Activated naive CD8-positive, alpha-beta T cell treated with anti-CD3 and anti-CD28 coated beads, Interleukin-2, amount 10 ng/mL, durations not matched to agents 7 days and 5 days (primary cell): ENCODE measurements around the gene CD48. TPM values are rescaled to one million over a fixed set of nuclear protein-coding genes. Genes with fewer than 3 reads are reported as not detected.
A peak's percentile ranks its signal among the peaks of the same experiment; 100 is the strongest.
"Not testable (repeated sequence)": the region's sequence is repeated elsewhere in the genome, so short reads cannot be mapped to it uniquely, and the experiment has no call there.

Experiments used
- ATAC-seq: fragments of 150-1000 bp; cut with Tn5 transposase; one replicate; pipeline ENCODE4 v1.10.0; 2021; ENCODE audit warnings: low read depth, moderate library complexity
- POLR2A ChIA-PET: fragments of 350-600 bp; sonication (Branson Sonifier 250); formaldehyde crosslinking; loops from one replicate; lab custom pipeline; 2021; ENCODE audit warnings: antibody characterized with exemption; lab: Charles Lee
- DNase-seq: peaks from one replicate; pipeline ENCODE4 v3.0.0; 2021
- H3K27ac Mint-ChIP-seq: one replicate; pipeline ENCODE4 v1.8.0; 2022; ENCODE audit warnings: mild to moderate bottlenecking, mixed read lengths
- H3K27me3 Mint-ChIP-seq: one replicate; pipeline ENCODE4 v1.8.0; 2022; ENCODE audit warnings: mild to moderate bottlenecking, moderate library complexity, mixed read lengths
- H3K36me3 Mint-ChIP-seq: one replicate; pipeline ENCODE4 v1.8.0; 2021; ENCODE audit warnings: mild to moderate bottlenecking, mixed read lengths
- H3K4me1 Mint-ChIP-seq: one replicate; pipeline ENCODE4 v1.8.0; 2021; ENCODE audit warnings: mixed read lengths
- H3K4me3 Mint-ChIP-seq: one replicate; pipeline ENCODE4 v1.8.0; 2022; ENCODE audit warnings: mild to moderate bottlenecking, moderate library complexity, mixed read lengths
- H3K9me3 Mint-ChIP-seq: one replicate; pipeline ENCODE4 v1.8.0; 2021; ENCODE audit warnings: mixed read lengths
- total RNA-seq, 2 experiments: library from RNA; stranded (reverse); gene quantifications; one replicate each; pipeline ENCODE4 v1.2.3, GENCODE V29; 2021

The CD48 gene
- total RNA-seq, 2 experiments from 2014 or later: 379 to 386 TPM

GRCh38 chr1:160721473-160721872, 9.9 kb upstream of the CD48 start:
- POLR2A ChIA-PET: interaction anchor here (5.4 to 6.6 kb wide), 2 partner anchors 9 to 40 kb away, joined by 36 to 37 read pairs; partner anchors contain the start of gene CD48
- Mint-ChIP-seq H3K36me3 (peaks cover 6% of the 10 kb centered on the region), H3K9me3 (no peaks in the 10 kb centered on the region), H3K4me3 (no peak overlapping the region), H3K27ac (no peak overlapping the region), H3K27me3 (peaks cover 3% of the 10 kb centered on the region), H3K4me1 (peaks cover 46% of the 10 kb centered on the region)
- ATAC-seq (no peak), DNase-seq (no peak)

- POLR2A ChIA-PET: no interaction called here
Observed at GRCh38 chr1:160720356-160721085, 8.9 kb upstream of the CD48 start.

GRCh38 chr1:160718210-160718609, 6.6 kb upstream of the CD48 start:
- Mint-ChIP-seq H3K4me1 (peaks cover 52% of the 10 kb centered on the region), H3K36me3 (peaks cover 6% of the 10 kb centered on the region), H3K4me3 (no peak overlapping the region), H3K27me3 (peaks cover 3% of the 10 kb centered on the region), H3K27ac (no peak overlapping the region), H3K9me3 (no peaks in the 10 kb centered on the region)
- ATAC-seq (no peak), DNase-seq (no peak)
- POLR2A ChIA-PET: no interaction called here

More at GRCh38 chr1:160720356-160721085, 8.9 kb upstream of the CD48 start:
- ATAC-seq (no peak), DNase-seq (no peak)
- Mint-ChIP-seq H3K27me3 (peaks cover 3% of the 10 kb centered on the region), H3K9me3 (no peaks in the 10 kb centered on the region), H3K36me3 (peaks cover 6% of the 10 kb centered on the region), H3K4me3 (peak overlapping the region; percentile 4), H3K27ac (no peak overlapping the region), H3K4me1 (peaks cover 51% of the 10 kb centered on the region)

GRCh38 chr1:160717306-160717705, 5.7 kb upstream of the CD48 start:
- Mint-ChIP-seq H3K9me3 (no peaks in the 10 kb centered on the region), H3K4me1 (peaks cover 51% of the 10 kb centered on the region), H3K27ac (no peak overlapping the region), H3K27me3 (peaks cover 3% of the 10 kb centered on the region), H3K4me3 (no peak overlapping the region), H3K36me3 (peaks cover 6% of the 10 kb centered on the region)
- ATAC-seq (no peak), DNase-seq (no peak)
- POLR2A ChIA-PET: no interaction called here

- Mint-ChIP-seq H3K27me3 (peaks cover 3% of the 10 kb centered on the region), H3K36me3 (peaks cover 8% of the 10 kb centered on the region), H3K4me1 (peaks cover 50% of the 10 kb centered on the region), H3K4me3 (no peak overlapping the region), H3K27ac (no peak overlapping the region), H3K9me3 (no peaks in the 10 kb centered on the region)
- no peak for DNase-seq
- POLR2A ChIA-PET: interaction anchor here (1.4 kb wide), 1 partner anchor 33 kb away, joined by 3 read pairs; no protein-coding TSS in a partner anchor
- no peak for ATAC-seq
Observed at GRCh38 chr1:160716013-160716412, 4.4 kb upstream of the CD48 start.

- DNase-seq, H3K27me3 Mint-ChIP-seq, H3K9me3 Mint-ChIP-seq, H3K36me3 Mint-ChIP-seq: not testable (repeated sequence)
- ATAC-seq: peak; percentile 44
- H3K4me1 Mint-ChIP-seq: peaks cover 43% of the 10 kb centered on the region
- POLR2A ChIA-PET: interaction anchor here (0.5 to 4.3 kb wide), 3 partner anchors 11 to 331 kb away, joined by 4 to 36 read pairs (median 4); partner anchors contain the start of gene USF1
- H3K4me3 Mint-ChIP-seq: peak overlapping the region; percentile 24
- H3K27ac Mint-ChIP-seq: peak overlapping the region; percentile 40
Observed at GRCh38 chr1:160714034-160714648, 2.5 kb upstream of the CD48 start.

- Mint-ChIP-seq H3K36me3 (peaks cover 6% of the 10 kb centered on the region), H3K9me3 (no peaks in the 10 kb centered on the region), H3K27ac (no peak overlapping the region), H3K4me1 (peaks cover 39% of the 10 kb centered on the region), H3K27me3 (no peaks in the 10 kb centered on the region), H3K4me3 (no peak overlapping the region)
- ATAC-seq (no peak), DNase-seq (no peak)
- POLR2A ChIA-PET: interaction anchor here (0.5 to 4.3 kb wide), 6 partner anchors 9 to 332 kb away, joined by 3 to 36 read pairs (median 8); partner anchors contain the start of genes SLAMF7 and USF1
Observed at GRCh38 chr1:160713161-160713560, 1.5 kb upstream of the CD48 start.

- peak; percentile 58 for DNase-seq
- H3K4me3 Mint-ChIP-seq, H3K9me3 Mint-ChIP-seq, H3K27ac Mint-ChIP-seq, H3K36me3 Mint-ChIP-seq, H3K27me3 Mint-ChIP-seq: not testable (repeated sequence)
- POLR2A ChIA-PET: interaction anchor here (0.6 to 4.3 kb wide), 17 partner anchors 9 to 356 kb away, joined by 3 to 36 read pairs (median 4); partner anchors contain the start of genes LY9, SLAMF7 and USF1
- ATAC-seq: peak; percentile 43
- H3K4me1 Mint-ChIP-seq: peaks cover 37% of the 10 kb centered on the region
Observed at GRCh38 chr1:160712525-160713080, 981 bp upstream of the CD48 start.

GRCh38 chr1:160711276-160711601, 383 bp downstream of the CD48 start:
- no peak for DNase-seq
- Mint-ChIP-seq H3K27ac (no peak overlapping the region), H3K27me3 (no peaks in the 10 kb centered on the region), H3K9me3 (no peaks in the 10 kb centered on the region), H3K36me3 (peaks cover 6% of the 10 kb centered on the region), H3K4me1 (peaks cover 27% of the 10 kb centered on the region), H3K4me3 (no peak overlapping the region)
- POLR2A ChIA-PET: interaction anchor here (0.7 to 4.3 kb wide), 18 partner anchors 8 to 675 kb away, joined by 3 to 36 read pairs (median 5); partner anchors contain the start of genes LY9, NIT1, PFDN2 and SLAMF7
- no peak for ATAC-seq

GRCh38 chr1:160710517-160711252, 937 bp downstream of the CD48 start:
- no peak overlapping the region for H3K4me3 Mint-ChIP-seq
- POLR2A ChIA-PET: interaction anchor here (0.6 to 4.3 kb wide), 15 partner anchors 14 to 675 kb away, joined by 3 to 36 read pairs (median 5); partner anchors contain the start of genes LY9, NIT1, PFDN2 and SLAMF7
- H3K36me3 Mint-ChIP-seq: peaks cover 10% of the 10 kb centered on the region
- H3K27me3 Mint-ChIP-seq: no peaks in the 10 kb centered on the region
- peaks cover 26% of the 10 kb centered on the region for H3K4me1 Mint-ChIP-seq
- no peak overlapping the region for H3K27ac Mint-ChIP-seq
- DNase-seq: no peak
- ATAC-seq: no peak
- H3K9me3 Mint-ChIP-seq: no peaks in the 10 kb centered on the region

GRCh38 chr1:160709715-160710114, 1.9 kb downstream of the CD48 start:
- Mint-ChIP-seq H3K9me3 (no peaks in the 10 kb centered on the region), H3K4me3 (no peak overlapping the region), H3K36me3 (peaks cover 20% of the 10 kb centered on the region), H3K27ac (no peak overlapping the region), H3K4me1 (peaks cover 30% of the 10 kb centered on the region), H3K27me3 (no peaks in the 10 kb centered on the region)
- POLR2A ChIA-PET: interaction anchor here (0.8 to 5.1 kb wide), 5 partner anchors 14 to 360 kb away, joined by 3 to 56 read pairs (median 22); partner anchors contain the start of genes ARHGAP30, LY9 and SLAMF7
- ATAC-seq (no peak), DNase-seq (no peak)

GRCh38 chr1:160708801-160709200, 2.8 kb downstream of the CD48 start:
- peak; percentile 35 for ATAC-seq
- H3K4me1 Mint-ChIP-seq: peaks cover 34% of the 10 kb centered on the region
- no peaks in the 10 kb centered on the region for H3K27me3 Mint-ChIP-seq
- H3K4me3 Mint-ChIP-seq: no peak overlapping the region
- H3K9me3 Mint-ChIP-seq: no peaks in the 10 kb centered on the region
- POLR2A ChIA-PET: interaction anchor here (0.8 to 5.1 kb wide), 12 partner anchors 15 to 361 kb away, joined by 3 to 56 read pairs (median 6); partner anchors contain the start of genes ARHGAP30, LY9 and SLAMF7
- peaks cover 26% of the 10 kb centered on the region for H3K36me3 Mint-ChIP-seq
- no peak overlapping the region for H3K27ac Mint-ChIP-seq
- peak; percentile 60 for DNase-seq
